CD4-positive, alpha-beta T cell (primary cell): ENCODE data around the gene B3GALT6. TPM values are rescaled to one million over a fixed set of nuclear protein-coding genes. Genes with fewer than 3 reads are reported as not detected.
A peak's percentile ranks its signal among the peaks of the same experiment; 100 is the strongest.
"Not testable (repeated sequence)": the region's sequence is repeated elsewhere in the genome, so short reads cannot be mapped to it uniquely, and the experiment has no call there.

Experiments
- ATAC-seq: fragments of 200-7000 bp; cut with Tn5 transposase; one replicate; pipeline ENCODE4 v1.10.0; 2022; ENCODE audit warnings: mild to moderate bottlenecking; ENCODE audit not compliant: poor library complexity
- CTCF ChIA-PET: fragments of 350-600 bp; sonication (Branson Sonifier 250); formaldehyde crosslinking; loops from one replicate; lab custom pipeline; 2021; ENCODE audit warnings: antibody characterized with exemption, inconsistent platforms; lab: Charles Lee
- POLR2A ChIA-PET: fragments of 350-600 bp; sonication (Branson Sonifier 250); formaldehyde crosslinking; loops from one replicate; lab custom pipeline; 2021; ENCODE audit warnings: antibody characterized with exemption, inconsistent platforms; lab: Charles Lee
- DNase-seq, 14 experiments: peaks; one replicate each; pipeline ENCODE4 v3.0.0-alpha.2; 2013 to 2020; ENCODE audit warnings: mixed read lengths in 2 of 14
- H3K27ac ChIP-seq, 2 donors: one replicate each; pipeline versions ENCODE4 v1.5.1 to v1.7.0; 2013; ENCODE audit warnings: low read length in 2 of 2, low read depth in 1 of 2, mild to moderate bottlenecking in 1 of 2
- H3K27me3 ChIP-seq, 2 experiments: 1 replicate in 1 of 2; 2 replicates in 1 of 2; pipeline versions ENCODE4 v1.6.1 to v1.7.0; 2013; ENCODE audit warnings: low read length in 2 of 2, control low read depth in 1 of 2, mild to moderate bottlenecking in 1 of 2, moderate library complexity in 1 of 2; ENCODE audit not compliant: insufficient read depth in 2 of 2, control insufficient read depth in 1 of 2
- H3K36me3 ChIP-seq: one replicate; pipeline ENCODE4 v1.6.1; 2013; ENCODE audit warnings: low read length, control low read depth; ENCODE audit not compliant: insufficient read depth
- H3K4me1 ChIP-seq: one replicate; pipeline ENCODE4 v1.6.1; 2013; ENCODE audit warnings: low read length, control low read depth; ENCODE audit not compliant: insufficient read depth
- H3K4me3 ChIP-seq: one replicate; pipeline ENCODE4 v1.5.1; 2013; ENCODE audit warnings: mild to moderate bottlenecking, low read length, moderate library complexity
- H3K9me3 ChIP-seq, 2 experiments: 1 replicate in 1 of 2; 2 replicates in 1 of 2; pipeline versions ENCODE4 v1.6.1 to v1.7.0; 2013; ENCODE audit warnings: low read length in 2 of 2, mild to moderate bottlenecking in 2 of 2, control low read depth in 1 of 2, moderate library complexity in 1 of 2; ENCODE audit not compliant: control insufficient read depth in 1 of 2, insufficient read depth in 1 of 2
- H3K27ac Mint-ChIP-seq: one replicate; pipeline ENCODE4 v1.8.0; 2020; ENCODE audit warnings: mixed read lengths
- H3K27me3 Mint-ChIP-seq: one replicate; pipeline ENCODE4 v1.8.0; 2021; ENCODE audit warnings: mixed read lengths
- H3K36me3 Mint-ChIP-seq: one replicate; pipeline ENCODE4 v1.8.0; 2021; ENCODE audit warnings: low read depth, mixed read lengths
- H3K4me1 Mint-ChIP-seq: one replicate; pipeline ENCODE4 v1.8.0; 2021; ENCODE audit warnings: low read depth, mixed read lengths
- H3K4me3 Mint-ChIP-seq: one replicate; pipeline ENCODE4 v1.8.0; 2020; ENCODE audit warnings: mild to moderate bottlenecking, mixed read lengths
- H3K9me3 Mint-ChIP-seq: one replicate; pipeline ENCODE4 v1.8.0; 2020; ENCODE audit warnings: mixed read lengths
- CTCF ChIP-seq: fragments of 200-600 bp; IDR thresholded peaks from one replicate; pipeline ENCODE4 v1.8.0; 2022; ENCODE audit warnings: antibody characterized with exemption, mild to moderate bottlenecking
- intact Hi-C, 2 experiments: fragments of 100-400 bp; cut with DNase I in 1 of 2; cut with micrococcal nuclease in 1 of 2; formaldehyde crosslinking; loops; one replicate each; pipeline versions ENCODE4 v1.15.1 to v1.9.0; 2023 to 2025; cut with DNase I, micrococcal nuclease
- total RNA-seq, 174 experiments: library from RNA in 2 of 174; stranded (reverse) in 2 of 174; gene quantifications; one replicate each; pipeline ENCODE4 v1.2.3 and lab custom pipeline; 2021 to 2026

Gene B3GALT6
- total RNA-seq, 2 experiments from 2014 or later, result 4.9 to 5.1 TPM

- ChIA-PET POLR2A (no interaction called here), CTCF (no interaction called here)
- H3K27ac Mint-ChIP-seq, result no peak overlapping the region
- DNase-seq (no peak), ATAC-seq (no peak)
- no peaks in the 10 kb centered on the region for H3K27me3 Mint-ChIP-seq
- H3K4me3 Mint-ChIP-seq, result no peak overlapping the region
- Histone ChIP-seq H3K36me3 (no peaks in the 10 kb centered on the region), H3K4me1 (peaks cover 24% of the 10 kb centered on the region), H3K9me3 (peaks cover 0 to 9% of the 10 kb centered on the region in 2 experiments), H3K27me3 (peaks cover 11 to 17% of the 10 kb centered on the region in 2 experiments), H3K27ac (no peak overlapping the region), H3K4me3 (no peak overlapping the region)
- no peaks in the 10 kb centered on the region for H3K9me3 Mint-ChIP-seq
- intact Hi-C loops, result no loop called here
- no peak for TF ChIP-seq CTCF
- no peaks in the 10 kb centered on the region for H3K4me1 Mint-ChIP-seq
- H3K36me3 Mint-ChIP-seq, result peaks cover 5% of the 10 kb centered on the region
Observed at GRCh38 chr1:1247341-1247913, 15.4 kb downstream of the B3GALT6 start.

GRCh38 chr1:1248009-1248913 lies 16.2 kb downstream of the B3GALT6 start:
- H3K4me1 Mint-ChIP-seq, H3K4me3 Mint-ChIP-seq, H3K27me3 Mint-ChIP-seq, H3K9me3 ChIP-seq, POLR2A ChIA-PET, intact Hi-C loops, H3K9me3 Mint-ChIP-seq, ATAC-seq, H3K27ac Mint-ChIP-seq, DNase-seq, H3K27ac ChIP-seq, CTCF ChIA-PET, H3K4me3 ChIP-seq, H3K36me3 ChIP-seq: not testable (repeated sequence)
- H3K4me1 ChIP-seq, result peaks cover 24% of the 10 kb centered on the region
- peaks cover 14% of the 10 kb centered on the region for H3K36me3 Mint-ChIP-seq
- H3K27me3 ChIP-seq, result peaks cover 11 to 17% of the 10 kb centered on the region in 2 experiments

DNA sequence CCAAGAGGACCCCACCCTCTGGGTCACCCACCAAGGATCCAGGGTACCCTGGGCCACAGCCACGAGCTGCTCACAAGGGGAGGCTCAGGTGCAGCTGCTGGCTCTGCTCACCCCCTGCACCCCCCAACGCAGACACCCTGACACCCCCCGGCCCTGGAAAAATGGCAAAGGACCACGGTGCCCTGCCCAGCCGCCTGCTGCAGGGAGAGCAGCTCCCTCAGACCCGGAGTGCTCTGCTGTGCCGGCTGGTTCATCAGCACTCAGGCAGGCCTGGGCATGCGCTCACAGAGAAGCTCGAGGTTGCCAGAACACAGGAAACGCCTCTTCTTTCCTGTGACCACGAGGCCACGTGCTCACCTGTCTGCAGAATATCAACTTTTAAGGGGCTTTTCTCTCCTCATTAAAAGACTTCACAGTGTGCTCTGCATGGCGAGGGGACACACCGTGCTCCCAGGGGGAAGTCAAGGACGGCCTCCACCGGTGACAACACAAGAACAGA lies 18.8 kb downstream of the B3GALT6 start:
- DNase-seq (peak in 13 of 14 experiments; percentile 40 to 87 (median 66)), ATAC-seq (no peak)
- no peak overlapping the region for H3K27ac Mint-ChIP-seq
- POLR2A ChIA-PET, result interaction anchor here (1.0 kb wide), 1 partner anchor 129 kb away, joined by 3 read pairs; no protein-coding TSS in a partner anchor
- H3K4me3 ChIP-seq, result peak overlapping the region; percentile 22
- peaks cover 24% of the 10 kb centered on the region for H3K4me1 ChIP-seq
- CTCF ChIA-PET, result interaction anchor here (1.0 to 2.9 kb wide), 2 partner anchors 129 to 187 kb away, joined by 3 to 9 read pairs; no protein-coding TSS in a partner anchor
- H3K4me1 Mint-ChIP-seq, result no peaks in the 10 kb centered on the region
- H3K4me3 Mint-ChIP-seq, result no peak overlapping the region
- TF ChIP-seq CTCF, result no peak
- peak overlapping the region; percentile 59 to 70 for H3K27ac ChIP-seq
- H3K36me3 ChIP-seq, result peaks cover 27% of the 10 kb centered on the region
- no peaks in the 10 kb centered on the region for H3K27me3 Mint-ChIP-seq
- peaks cover 0 to 4% of the 10 kb centered on the region in 2 experiments for H3K9me3 ChIP-seq
- peaks cover 4 to 11% of the 10 kb centered on the region in 2 experiments for H3K27me3 ChIP-seq
- no peaks in the 10 kb centered on the region for H3K9me3 Mint-ChIP-seq
- peaks cover 23% of the 10 kb centered on the region for H3K36me3 Mint-ChIP-seq
- intact Hi-C loops, result loop anchor here (1.0 to 5.0 kb wide), 2 partner anchors 129 to 134 kb away; partner anchors contain the start of gene C1orf159 (in 1 of the 2)
